IMR-90 (cell line): ENCODE data around the gene CHRM4. TPM values are rescaled to one million over a fixed set of nuclear protein-coding genes. Genes with fewer than 3 reads are reported as not detected.

Experiments used
- ATAC-seq: fragments of 200-7000 bp; cut with Tn5 transposase; 2 replicates; pipeline ENCODE4 v1.9.1; 2020; ENCODE audit warnings: low read depth, mild to moderate bottlenecking, moderate library complexity
- BruUV-seq: library from RNA; stranded (reverse); fragments of 400-500 nt; replicated peaks from 2 replicates; lab custom pipeline; 2021; lab: Mats Ljungman, UMichigan
- CTCF ChIA-PET: fragments of 300-600 bp; formaldehyde crosslinking; extraction: SDS; loops from one replicate; lab custom pipeline; 2021; ENCODE audit warnings: antibody characterized with exemption; lab: Yijun Ruan, JAX
- POLR2A ChIA-PET: fragments of 300-600 bp; sonication (Branson Sonifier 250); formaldehyde crosslinking; loops from one replicate; lab custom pipeline; 2022; ENCODE audit warnings: antibody characterized with exemption; ENCODE audit not compliant: unreplicated experiment; lab: Charles Lee
- DNase-seq: peaks from one replicate; pipeline ENCODE4 v3.0.0; 2013
- H2AFZ ChIP-seq: replicated peaks from 2 replicates; pipeline ENCODE3; 2013; ENCODE audit warnings: low read length, mild to moderate bottlenecking; ENCODE audit not compliant: poor library complexity
- H2AK5ac ChIP-seq: 2 replicates; pipeline ENCODE4 v1.6.1; 2013; ENCODE audit warnings: low read depth, low read length, inconsistent platforms
- H2AK9ac ChIP-seq: replicated peaks from 2 replicates; pipeline ENCODE3; 2013; ENCODE audit warnings: mild to moderate bottlenecking, low read depth, low read length, moderate library complexity; ENCODE audit not compliant: poor library complexity
- H2BK120ac ChIP-seq: 2 replicates; pipeline ENCODE4 v1.6.1; 2013; ENCODE audit warnings: low read depth, low read length, inconsistent platforms
- H2BK15ac ChIP-seq: 3 replicates; pipeline ENCODE4 v1.6.1; 2013; ENCODE audit warnings: low read depth, low read length, inconsistent platforms
- H2BK20ac ChIP-seq: 2 replicates; pipeline ENCODE4 v1.6.1; 2013; ENCODE audit warnings: low read depth, mild to moderate bottlenecking, inconsistent platforms, low read length, moderate library complexity
- H2BK5ac ChIP-seq: 2 replicates; pipeline ENCODE4 v1.6.1; 2013; ENCODE audit warnings: mild to moderate bottlenecking, low read depth, low read length, inconsistent platforms; ENCODE audit not compliant: poor library complexity, severe bottlenecking
- H3K14ac ChIP-seq: replicated peaks from 2 replicates; pipeline ENCODE4 v1.6.1; 2013; ENCODE audit warnings: low read depth, low read length, inconsistent platforms
- H3K18ac ChIP-seq: 2 replicates; pipeline ENCODE4 v1.6.1; 2013; ENCODE audit warnings: low read depth, low read length, control low read depth
- H3K23ac ChIP-seq: 2 replicates; pipeline ENCODE4 v1.6.1; 2013; ENCODE audit warnings: low read depth, low read length, inconsistent platforms
- H3K27ac ChIP-seq: 2 replicates; pipeline ENCODE4 v1.5.1; 2013; ENCODE audit warnings: mild to moderate bottlenecking, control low read depth, low read length; ENCODE audit not compliant: insufficient read depth
- H3K27me3 ChIP-seq: 2 replicates; pipeline ENCODE4 v1.6.1; 2013; ENCODE audit warnings: low read length; ENCODE audit not compliant: control insufficient read depth, insufficient read depth
- H3K36me3 ChIP-seq: 2 replicates; pipeline ENCODE4 v1.6.1; 2013; ENCODE audit warnings: low read length, mixed read lengths; ENCODE audit not compliant: control insufficient read depth, insufficient read depth
- H3K4ac ChIP-seq: 2 replicates; pipeline ENCODE4 v1.6.1; 2013; ENCODE audit warnings: low read depth, low read length, inconsistent platforms
- H3K4me1 ChIP-seq: 2 replicates; pipeline ENCODE4 v1.6.1; 2013; ENCODE audit warnings: low read length, mixed read lengths; ENCODE audit not compliant: control insufficient read depth, insufficient read depth
- H3K4me2 ChIP-seq: 2 replicates; pipeline ENCODE4 v1.6.1; 2013; ENCODE audit warnings: low read depth, mild to moderate bottlenecking, control low read depth, low read length, moderate library complexity
- H3K4me3 ChIP-seq: 2 replicates; pipeline ENCODE4 v1.5.1; 2013; ENCODE audit warnings: low read depth, mild to moderate bottlenecking, control low read depth, low read length, moderate library complexity; ENCODE audit not compliant: insufficient read depth
- H3K56ac ChIP-seq: 2 replicates; pipeline ENCODE4 v1.6.1; 2013; ENCODE audit warnings: low read length, inconsistent platforms; ENCODE audit not compliant: insufficient read depth; ENCODE audit errors: extremely low read depth
- H3K79me1 ChIP-seq, 2 experiments: 2 replicates each; pipeline ENCODE4 v1.6.1; 2013; ENCODE audit warnings: low read length in 2 of 2, inconsistent platforms in 1 of 2, low read depth in 1 of 2
- H3K9ac ChIP-seq: 2 replicates; pipeline ENCODE4 v1.6.1; 2013; ENCODE audit warnings: low read depth, low read length, control low read depth
- H3K9me1 ChIP-seq: 2 replicates; pipeline ENCODE4 v1.6.1; 2013; ENCODE audit warnings: low read length, inconsistent platforms; ENCODE audit not compliant: insufficient read depth
- H3K9me3 ChIP-seq: 2 replicates; pipeline ENCODE4 v1.6.1; 2013; ENCODE audit warnings: low read length; ENCODE audit not compliant: control insufficient read depth, insufficient read depth
- H4K20me1 ChIP-seq: 2 replicates; pipeline ENCODE4 v1.6.1; 2013; ENCODE audit warnings: low read length, inconsistent platforms; ENCODE audit not compliant: insufficient read depth
- H4K5ac ChIP-seq: 2 replicates; pipeline ENCODE4 v1.6.1; 2013; ENCODE audit warnings: mild to moderate bottlenecking, low read depth, low read length, control low read depth
- H4K8ac ChIP-seq, 2 experiments: 2 replicates each; pipeline ENCODE4 v1.6.1; 2013; ENCODE audit warnings: low read depth in 2 of 2, low read length in 2 of 2, control low read depth in 1 of 2, inconsistent platforms in 1 of 2
- H4K91ac ChIP-seq: 2 replicates; pipeline ENCODE4 v1.6.1; 2013; ENCODE audit warnings: low read depth, low read length, inconsistent platforms; ENCODE audit not compliant: insufficient read depth
- CEBPB ChIP-seq: IDR thresholded peaks from 2 replicates; pipeline ENCODE4 v1.6.1; 2012; ENCODE audit warnings: low read depth, low read length, improper control_type of control experiment
- CHD1 ChIP-seq: IDR thresholded peaks from 2 replicates; pipeline ENCODE4 v1.6.1; 2012; ENCODE audit warnings: low read depth, low read length, improper control_type of control experiment
- FOS ChIP-seq: fragments of 150-350 bp; IDR thresholded peaks from 2 replicates; pipeline ENCODE4 v1.6.1; 2016; ENCODE audit warnings: low read depth, low read length
- MAZ ChIP-seq: IDR thresholded peaks from 2 replicates; pipeline ENCODE4 v1.6.1; 2012; ENCODE audit warnings: low read depth, mild to moderate bottlenecking, low read length, improper control_type of control experiment, moderate library complexity, borderline replicate concordance
- MXI1 ChIP-seq: IDR thresholded peaks from 2 replicates; pipeline ENCODE4 v1.6.1; 2012; ENCODE audit warnings: low read depth, mild to moderate bottlenecking, low read length, moderate library complexity, borderline replicate concordance
- NFE2L2 ChIP-seq: fragments of 150-350 bp; IDR thresholded peaks from 2 replicates; pipeline ENCODE4 v1.6.1; 2016; ENCODE audit warnings: low read depth, mild to moderate bottlenecking, low read length
- RAD21 ChIP-seq: IDR thresholded peaks from 2 replicates; pipeline ENCODE4 v1.6.1; 2012; ENCODE audit warnings: low read length, improper control_type of control experiment
- SMC3 ChIP-seq: fragments of 150-350 bp; IDR thresholded peaks from 2 replicates; pipeline ENCODE4 v1.6.1; 2016; ENCODE audit warnings: low read depth, mild to moderate bottlenecking, antibody characterized with exemption, low read length, moderate library complexity
- WGBS, 2 experiments: methylation state at CpG; one replicate each; pipeline versions ENCODE4 v1.1.5 to v1.1.7; 2013; ENCODE audit warnings: missing lambda C conversion rate in 2 of 2; ENCODE audit not compliant: insufficient read length in 1 of 2; ENCODE audit errors: extremely low coverage in 2 of 2; 5-methylcytosine and 5-hydroxymethylcytosine counted together
- dilution Hi-C: fragments of 300-500 bp; cut with HindIII; formaldehyde crosslinking; loops from one replicate; pipeline ENCODE4 v1.14.3; 2018; ENCODE audit warnings: low sequenced_read_pairs; ENCODE audit not compliant: unreplicated experiment
- in situ Hi-C: fragments of 300-500 bp; cut with MboI; formaldehyde crosslinking; loops from 3 replicates; pipeline ENCODE4 v1.14.3; 2019; ENCODE audit warnings: low sequenced_read_pairs, inconsistent platforms, mixed read lengths
- intact Hi-C: fragments of 100-400 bp; cut with micrococcal nuclease; formaldehyde crosslinking; loops from 2 replicates; pipeline ENCODE4 v1.10.0; 2022
- polyA plus RNA-seq, 3 experiments: library from polyadenylated mRNA; depleted of rRNA; stranded (reverse); fragments of >200 nt; gene quantifications; 2 replicates each; pipeline ENCODE4 v1.2.3, GENCODE V29; 2012; ENCODE audit warnings: low replicate concordance in 1 of 3
- total RNA-seq: library from RNA; depleted of rRNA; stranded (reverse); fragments of >200 nt; gene quantifications from 2 replicates; pipeline ENCODE4 v1.2.3, GENCODE V29; 2012
- TF ChIP-seq, protein P1 (sequence below): conservative IDR thresholded peaks from 2 replicates; pipeline ENCODE4 v1.5.1; 2012; ENCODE audit warnings: mild to moderate bottlenecking, low read depth, low read length, improper control_type of control experiment
- TF ChIP-seq, protein P2 (sequence below): fragments of 150-350 bp; IDR thresholded peaks from 2 replicates; pipeline ENCODE4 v1.6.1; 2016; ENCODE audit warnings: low read depth, mild to moderate bottlenecking, low read length, moderate library complexity, borderline replicate concordance

Gene CHRM4
- total and polyA plus RNA-seq, 2 of the 4 experiments (the other 2 are of a cell fraction) = 0.09 to 0.18 TPM

GRCh38 chr11:46388619-46389449 lies 2.7 kb downstream of the CHRM4 start:
- 3% methylated on average over 14 of the region's 21 CpGs; no CpG with 5 or more reads in 1 of the 2 experiments for WGBS, 2 experiments
- intact Hi-C loops = loop anchor here (1.0 to 10.0 kb wide), 4 partner anchors 140 to 296 kb away; partner anchors contain the start of genes ATG13 and HARBI1
- no peak overlapping the region for H3K27ac ChIP-seq

More at GRCh38 chr11:46388619-46389449, 2.7 kb downstream of the CHRM4 start:
- TF ChIP-seq FOS = no peak
- no peak for TF ChIP-seq MXI1
- TF ChIP-seq, protein P1, sequence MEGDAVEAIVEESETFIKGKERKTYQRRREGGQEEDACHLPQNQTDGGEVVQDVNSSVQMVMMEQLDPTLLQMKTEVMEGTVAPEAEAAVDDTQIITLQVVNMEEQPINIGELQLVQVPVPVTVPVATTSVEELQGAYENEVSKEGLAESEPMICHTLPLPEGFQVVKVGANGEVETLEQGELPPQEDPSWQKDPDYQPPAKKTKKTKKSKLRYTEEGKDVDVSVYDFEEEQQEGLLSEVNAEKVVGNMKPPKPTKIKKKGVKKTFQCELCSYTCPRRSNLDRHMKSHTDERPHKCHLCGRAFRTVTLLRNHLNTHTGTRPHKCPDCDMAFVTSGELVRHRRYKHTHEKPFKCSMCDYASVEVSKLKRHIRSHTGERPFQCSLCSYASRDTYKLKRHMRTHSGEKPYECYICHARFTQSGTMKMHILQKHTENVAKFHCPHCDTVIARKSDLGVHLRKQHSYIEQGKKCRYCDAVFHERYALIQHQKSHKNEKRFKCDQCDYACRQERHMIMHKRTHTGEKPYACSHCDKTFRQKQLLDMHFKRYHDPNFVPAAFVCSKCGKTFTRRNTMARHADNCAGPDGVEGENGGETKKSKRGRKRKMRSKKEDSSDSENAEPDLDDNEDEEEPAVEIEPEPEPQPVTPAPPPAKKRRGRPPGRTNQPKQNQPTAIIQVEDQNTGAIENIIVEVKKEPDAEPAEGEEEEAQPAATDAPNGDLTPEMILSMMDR = no peak
- TF ChIP-seq MAZ = no peak
- TF ChIP-seq CEBPB = no peak
- TF ChIP-seq SMC3 = no peak
- TF ChIP-seq, protein P2, sequence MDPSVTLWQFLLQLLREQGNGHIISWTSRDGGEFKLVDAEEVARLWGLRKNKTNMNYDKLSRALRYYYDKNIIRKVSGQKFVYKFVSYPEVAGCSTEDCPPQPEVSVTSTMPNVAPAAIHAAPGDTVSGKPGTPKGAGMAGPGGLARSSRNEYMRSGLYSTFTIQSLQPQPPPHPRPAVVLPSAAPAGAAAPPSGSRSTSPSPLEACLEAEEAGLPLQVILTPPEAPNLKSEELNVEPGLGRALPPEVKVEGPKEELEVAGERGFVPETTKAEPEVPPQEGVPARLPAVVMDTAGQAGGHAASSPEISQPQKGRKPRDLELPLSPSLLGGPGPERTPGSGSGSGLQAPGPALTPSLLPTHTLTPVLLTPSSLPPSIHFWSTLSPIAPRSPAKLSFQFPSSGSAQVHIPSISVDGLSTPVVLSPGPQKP = no peak
- no peak for TF ChIP-seq RAD21
- no peak for TF ChIP-seq CHD1
- TF ChIP-seq NFE2L2 = no peak
- peaks cover 21% of the 10 kb centered on the region for H4K20me1 ChIP-seq
- H2BK5ac ChIP-seq = no peak overlapping the region
- H3K79me1 ChIP-seq = no peaks in the 10 kb centered on the region
- no peak for DNase-seq
- peak overlapping the region; percentile 88; the same call in 1 of the 2 replicates for H3K23ac ChIP-seq
- dilution Hi-C loops = no loop called here
- ATAC-seq = no peak
- no peak overlapping the region for H2BK20ac ChIP-seq
- no peak overlapping the region for H3K9ac ChIP-seq
- ChIA-PET POLR2A (no interaction called here), CTCF (interaction anchor here (0.6 to 2.3 kb wide), 8 partner anchors 11 to 230 kb away, joined by 3 to 12 read pairs (median 3); no protein-coding TSS in a partner anchor)
- no peak overlapping the region for H4K8ac ChIP-seq
- no peak overlapping the region for H3K18ac ChIP-seq
- no peak overlapping the region for H2BK120ac ChIP-seq
- H3K9me1 ChIP-seq = peaks cover 10% of the 10 kb centered on the region; the same call in 1 of the 2 replicates
- H3K36me3 ChIP-seq = no peaks in the 10 kb centered on the region
- H4K91ac ChIP-seq = no peak overlapping the region
- no peak overlapping the region for H3K14ac ChIP-seq
- H3K27me3 ChIP-seq = peaks cover 33% of the 10 kb centered on the region
- in situ Hi-C loops = no loop called here
- no peak overlapping the region for H2AK5ac ChIP-seq
- H3K56ac ChIP-seq = no peak overlapping the region
- H2AFZ ChIP-seq = peak overlapping the region; percentile 90
- H3K4me2 ChIP-seq = peak overlapping the region; percentile 73
- H3K4me1 ChIP-seq = peaks cover 8% of the 10 kb centered on the region; the same call in 1 of the 2 replicates
- H2BK15ac ChIP-seq = no peak overlapping the region
- peak overlapping the region; percentile 86 for H2AK9ac ChIP-seq
- H3K9me3 ChIP-seq = no peaks in the 10 kb centered on the region
- no TSS peak for BruUV-seq
- no peak overlapping the region for H3K4me3 ChIP-seq
- no peak overlapping the region for H3K4ac ChIP-seq
- no peak overlapping the region for H4K5ac ChIP-seq
